ENCODE results near the gene CPT2. TPM values are rescaled to one million over a fixed set of nuclear protein-coding genes. Genes with fewer than 3 reads are reported as not detected.

The CPT2 gene
- total RNA-seq, 2 experiments from 2014 or later = 10.6 to 12.0 TPM

- CTCF ChIA-PET = no interaction called here
- H3K27ac Mint-ChIP-seq = no peak overlapping the region
- TF ChIP-seq, protein P1, sequence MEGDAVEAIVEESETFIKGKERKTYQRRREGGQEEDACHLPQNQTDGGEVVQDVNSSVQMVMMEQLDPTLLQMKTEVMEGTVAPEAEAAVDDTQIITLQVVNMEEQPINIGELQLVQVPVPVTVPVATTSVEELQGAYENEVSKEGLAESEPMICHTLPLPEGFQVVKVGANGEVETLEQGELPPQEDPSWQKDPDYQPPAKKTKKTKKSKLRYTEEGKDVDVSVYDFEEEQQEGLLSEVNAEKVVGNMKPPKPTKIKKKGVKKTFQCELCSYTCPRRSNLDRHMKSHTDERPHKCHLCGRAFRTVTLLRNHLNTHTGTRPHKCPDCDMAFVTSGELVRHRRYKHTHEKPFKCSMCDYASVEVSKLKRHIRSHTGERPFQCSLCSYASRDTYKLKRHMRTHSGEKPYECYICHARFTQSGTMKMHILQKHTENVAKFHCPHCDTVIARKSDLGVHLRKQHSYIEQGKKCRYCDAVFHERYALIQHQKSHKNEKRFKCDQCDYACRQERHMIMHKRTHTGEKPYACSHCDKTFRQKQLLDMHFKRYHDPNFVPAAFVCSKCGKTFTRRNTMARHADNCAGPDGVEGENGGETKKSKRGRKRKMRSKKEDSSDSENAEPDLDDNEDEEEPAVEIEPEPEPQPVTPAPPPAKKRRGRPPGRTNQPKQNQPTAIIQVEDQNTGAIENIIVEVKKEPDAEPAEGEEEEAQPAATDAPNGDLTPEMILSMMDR (IDR thresholded peaks at IDR 0.05) = no peak
These were observed 11.1 kb downstream of the CPT2 start for GRCh38 chr1:53207726-53208125.

DNA sequence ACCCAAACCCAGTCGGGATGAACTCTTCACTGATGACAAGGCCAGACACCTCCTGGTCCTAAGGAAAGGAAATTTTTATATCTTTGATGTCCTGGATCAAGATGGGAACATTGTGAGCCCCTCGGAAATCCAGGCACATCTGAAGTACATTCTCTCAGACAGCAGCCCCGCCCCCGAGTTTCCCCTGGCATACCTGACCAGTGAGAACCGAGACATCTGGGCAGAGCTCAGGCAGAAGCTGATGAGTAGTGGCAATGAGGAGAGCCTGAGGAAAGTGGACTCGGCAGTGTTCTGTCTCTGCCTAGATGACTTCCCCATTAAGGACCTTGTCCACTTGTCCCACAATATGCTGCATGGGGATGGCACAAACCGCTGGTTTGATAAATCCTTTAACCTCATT, 13.7 kb downstream of the CPT2 start:
- H3K27me3 ChIP-seq (ENCODE audit: control insufficient read depth in 1 of 2, insufficient read depth in 2 of 2, low read length in 2 of 2) = no peaks in the 10 kb centered on the region
- Mint-ChIP-seq H3K9me3 (peaks cover 2% of the 10 kb centered on the region), H3K36me3 (ENCODE audit: low read depth) (peaks cover 84% of the 10 kb centered on the region), H3K4me3 (no peak overlapping the region), H3K27ac (no peak overlapping the region), H3K27me3 (no peaks in the 10 kb centered on the region), H3K4me1 (ENCODE audit: low read depth) (peaks cover 5% of the 10 kb centered on the region)
- no peak overlapping the region for H3K4me3 ChIP-seq (ENCODE audit: low read length)
- peaks cover 82% of the 10 kb centered on the region for H3K36me3 ChIP-seq (ENCODE audit: insufficient read depth, low read length)
- POLR2A ChIA-PET = no interaction called here
- intact Hi-C loops (cut with DNase I, micrococcal nuclease) = no loop called here
- no peak for DNase-seq
- TF ChIP-seq, protein P1 (IDR thresholded peaks at IDR 0.05) = no peak
- H3K4me1 ChIP-seq (ENCODE audit: insufficient read depth, low read length) = no peaks in the 10 kb centered on the region
- CTCF ChIA-PET = no interaction called here
- peaks cover 6 to 12% of the 10 kb centered on the region in 2 experiments for H3K9me3 ChIP-seq (ENCODE audit: control insufficient read depth in 1 of 2, insufficient read depth in 1 of 2, low read length in 2 of 2)
- H3K27ac ChIP-seq (ENCODE audit: low read depth in 1 of 2, low read length in 2 of 2) = no peak overlapping the region
- ATAC-seq (ENCODE audit: poor library complexity) = no peak

More at GRCh38 chr1:53207726-53208125, 11.1 kb downstream of the CPT2 start:
- no peak overlapping the region for H3K4me3 Mint-ChIP-seq
- Histone ChIP-seq H3K4me3 (ENCODE audit: low read length) (no peak overlapping the region), H3K27ac (ENCODE audit: low read depth in 1 of 2, low read length in 2 of 2) (no peak overlapping the region), H3K27me3 (ENCODE audit: control insufficient read depth in 1 of 2, insufficient read depth in 2 of 2, low read length in 2 of 2) (no peaks in the 10 kb centered on the region), H3K9me3 (ENCODE audit: control insufficient read depth in 1 of 2, insufficient read depth in 1 of 2, low read length in 2 of 2) (peaks cover 6 to 12% of the 10 kb centered on the region in 2 experiments), H3K36me3 (ENCODE audit: insufficient read depth, low read length) (peaks cover 87% of the 10 kb centered on the region), H3K4me1 (ENCODE audit: insufficient read depth, low read length) (no peaks in the 10 kb centered on the region)
- no peak for DNase-seq
- H3K27me3 Mint-ChIP-seq = no peaks in the 10 kb centered on the region
- POLR2A ChIA-PET = no interaction called here
- intact Hi-C loops (cut with DNase I, micrococcal nuclease) = no loop called here
- H3K4me1 Mint-ChIP-seq (ENCODE audit: low read depth) = peaks cover 19% of the 10 kb centered on the region
- peaks cover 6% of the 10 kb centered on the region for H3K9me3 Mint-ChIP-seq
- ATAC-seq (ENCODE audit: poor library complexity) = no peak
- H3K36me3 Mint-ChIP-seq (ENCODE audit: low read depth) = peaks cover 94% of the 10 kb centered on the region

GRCh38 chr1:53210954-53211353, 14.3 kb downstream of the CPT2 start:
- ChIA-PET POLR2A (no interaction called here), CTCF (no interaction called here)
- Mint-ChIP-seq H3K27ac (no peak overlapping the region), H3K4me1 (ENCODE audit: low read depth) (peaks cover 5% of the 10 kb centered on the region), H3K4me3 (no peak overlapping the region), H3K9me3 (peaks cover 2% of the 10 kb centered on the region), H3K27me3 (no peaks in the 10 kb centered on the region), H3K36me3 (ENCODE audit: low read depth) (peaks cover 81% of the 10 kb centered on the region)
- intact Hi-C loops (cut with DNase I, micrococcal nuclease) = no loop called here
- DNase-seq (no peak), ATAC-seq (ENCODE audit: poor library complexity) (no peak)
- TF ChIP-seq, protein P1 (IDR thresholded peaks at IDR 0.05) = no peak
- H3K27me3 ChIP-seq (ENCODE audit: control insufficient read depth in 1 of 2, insufficient read depth in 2 of 2, low read length in 2 of 2) = no peaks in the 10 kb centered on the region
- no peak overlapping the region for H3K27ac ChIP-seq (ENCODE audit: low read depth in 1 of 2, low read length in 2 of 2)
- H3K36me3 ChIP-seq (ENCODE audit: insufficient read depth, low read length) = peaks cover 83% of the 10 kb centered on the region
- peaks cover 6% of the 10 kb centered on the region in 2 experiments for H3K9me3 ChIP-seq (ENCODE audit: control insufficient read depth in 1 of 2, insufficient read depth in 1 of 2, low read length in 2 of 2)
- H3K4me1 ChIP-seq (ENCODE audit: insufficient read depth, low read length) = no peaks in the 10 kb centered on the region
- no peak overlapping the region for H3K4me3 ChIP-seq (ENCODE audit: low read length)
